AG09309 (cell line): ENCODE results near the gene VAV3.

Experiments used
- DNase-seq: peaks from one replicate; pipeline ENCODE4 v3.0.0-alpha.2; 2010; ENCODE audit warnings: low read depth
- H3K4me3 ChIP-seq: 2 replicates; pipeline ENCODE4 v1.5.1; 2011; ENCODE audit warnings: mild to moderate bottlenecking, low read depth, low read length, moderate library complexity; ENCODE audit not compliant: control insufficient read depth
- CTCF ChIP-seq: IDR thresholded peaks from 2 replicates; pipeline ENCODE4 v1.5.1; 2011; ENCODE audit warnings: mild to moderate bottlenecking, low read depth, low read length, inconsistent platforms; ENCODE audit not compliant: insufficient read depth, control insufficient read depth; ENCODE audit errors: missing control alignments

Gene VAV3

GRCh38 chr1:107912656-107913055 lies 52.3 kb downstream of the VAV3 start:
- H3K4me3 ChIP-seq, result no peak overlapping the region
- TF ChIP-seq CTCF, result no peak
- no peak for DNase-seq

GRCh38 chr1:107900090-107900945 lies 64.7 kb downstream of the VAV3 start:
- no peak for TF ChIP-seq CTCF
- DNase-seq, result no peak
- H3K4me3 ChIP-seq, result no peak overlapping the region

GRCh38 chr1:107899655-107900054 lies 65.3 kb downstream of the VAV3 start:
- H3K4me3 ChIP-seq, result no peak overlapping the region
- no peak for DNase-seq

GRCh38 chr1:107897438-107898345 lies 67.3 kb downstream of the VAV3 start:
- TF ChIP-seq CTCF, result no peak
- no peak for DNase-seq
- no peak overlapping the region for H3K4me3 ChIP-seq

More at GRCh38 chr1:107899655-107900054, 65.3 kb downstream of the VAV3 start:
- no peak for TF ChIP-seq CTCF

GRCh38 chr1:107896936-107897335 lies 68.0 kb downstream of the VAV3 start:
- no peak for TF ChIP-seq CTCF
- no peak overlapping the region for H3K4me3 ChIP-seq
- DNase-seq, result no peak

- TF ChIP-seq CTCF, result no peak
- no peak for DNase-seq
These were observed 68.6 kb downstream of the VAV3 start for GRCh38 chr1:107896401-107896800.

More at GRCh38 chr1:107896401-107896800, 68.6 kb downstream of the VAV3 start:
- H3K4me3 ChIP-seq, result no peak overlapping the region
